Heart right ventricle (tissue), 16 donors: ENCODE measurements around the gene SLC6A6. TPM values are rescaled to one million over a fixed set of nuclear protein-coding genes. Genes with fewer than 3 reads are reported as not detected.

Experiments
- ATAC-seq, 8 donors: fragments of 200-7000 bp; cut with Tn5 transposase; one replicate each; pipeline ENCODE4 v1.9.1; 2020; ENCODE audit warnings: mild to moderate bottlenecking in 8 of 8, moderate library complexity in 8 of 8, moderate number of reproducible peaks in 1 of 8
- DNase-seq, 2 donors: peaks; one replicate each; pipeline ENCODE4 v3.0.0-alpha.2; 2020
- H3K27ac ChIP-seq, 10 donors: fragments of 200-600 bp; sonication (generic) in 2 of 10; one replicate each; pipeline versions ENCODE4 v1.5.0 to v1.8.0; 2020 to 2022; ENCODE audit warnings: mild to moderate bottlenecking in 3 of 10
- H3K27me3 ChIP-seq, 7 donors: fragments of 200-600 bp; one replicate each; pipeline ENCODE4 v1.8.0; 2021 to 2022; ENCODE audit warnings: mild to moderate bottlenecking in 2 of 7
- H3K36me3 ChIP-seq, 9 donors: fragments of 200-600 bp; sonication (generic) in 1 of 9; one replicate each; pipeline versions ENCODE4 v1.5.0 to v1.8.0; 2020 to 2022; ENCODE audit warnings: mild to moderate bottlenecking in 2 of 9
- H3K4me1 ChIP-seq, 9 donors: fragments of 200-600 bp; sonication (generic) in 1 of 9; one replicate each; pipeline versions ENCODE4 v1.5.0 to v1.8.0; 2020 to 2022; ENCODE audit warnings: mild to moderate bottlenecking in 4 of 9
- H3K4me3 ChIP-seq, 10 donors: fragments of 200-600 bp; sonication (generic) in 2 of 10; one replicate each; pipeline versions ENCODE4 v1.5.0 to v1.8.0; 2020 to 2022; ENCODE audit warnings: mild to moderate bottlenecking in 7 of 10, moderate library complexity in 2 of 10
- H3K9me3 ChIP-seq, 11 donors: fragments of 200-600 bp in 10 of 11; sonication (generic) in 2 of 11; one replicate each; pipeline versions ENCODE4 v1.5.0 to v1.8.0; 2013 to 2022; ENCODE audit warnings: mild to moderate bottlenecking in 2 of 11, control low read depth in 1 of 11, moderate library complexity in 1 of 11
- WGBS, 2 donors: extraction: QIAGEN DNeasy Blood & Tissue Kit; methylation state at CpG; one replicate each; pipeline ENCODE4 v1.1.7; 2013; ENCODE audit warnings: inconsistent platforms in 1 of 2; 5-methylcytosine and 5-hydroxymethylcytosine counted together
- intact Hi-C, 10 donors: fragments of 100-400 bp; cut with DNase I; formaldehyde crosslinking; loops; one replicate each; pipeline versions ENCODE4 v1.11.1 to v1.14.2; 2022
- polyA plus RNA-seq, 2 donors: library from polyadenylated mRNA; stranded (reverse); fragments of 200-250 nt; gene quantifications; one replicate each; pipeline ENCODE4 v1.2.3, GENCODE V29; 2013
- total RNA-seq, 10 donors: library from RNA; stranded (reverse); fragmentation: NEBNext Ultra II Directional in 3 of 10; extraction: Animal tissue kit (Norgen Biotek cat#: 25700) in 3 of 10; gene quantifications; one replicate each; pipeline versions ENCODE4 v1.2.1 to v1.2.4, GENCODE V29; 2021 to 2023
- TF ChIP-seq, protein P1 (sequence below), 9 donors: fragments of 200-600 bp; sonication (generic) in 2 of 9; IDR thresholded peaks; one replicate each; pipeline versions ENCODE4 v1.5.0 to v1.8.0; 2021 to 2022; ENCODE audit warnings: antibody characterized with exemption in 9 of 9, mild to moderate bottlenecking in 5 of 9, moderate library complexity in 1 of 9
- donor health status: Arrhythmogenic right ventricular cardiomyopathy.
- donor health status: ischemic (EF 13 %, LVEDD 7.1; RV severe dilation, severe dysfunction).
- donor health status: healthy with polysubstance abuse.
- donor health status: DM: no; HTN: yes; CAD: no.
- donor health status: DM: no; HTN: no; CAD: no.
- donor health status: ischemic (EF 25% LVEDD 6.9; RV normal size, moderate dysfunction).
- donor health status: ischemic (EF 25% LVEDD 5.7; RV mildly dilated, moderate dysfunction).
- donor health status: healthy.
- donor health status: DM: yes; HTN: yes; CAD: no.
- donor health status: Ischemic cardiomyopathy.
- donor health status: ischemic (EF 35%, LVEDD 5.7; RV mildly dilated, moderate dysfunction).
- donor health status: nonischemic (EF 11% LVEDD 7.7; RV severe dilation, severe dysfunction).
- donor health status: DM: yes; HTN: yes; CAD: no.
- donor health status: PGD.
- donor health status: ischemic (EF 29% LVEDD 5.4; RV normal size, mild dysfunction).
- donor health status: nonischemic (EF 23%, LVEDD 6.1; RV moderate dilation, normal function).

The SLC6A6 gene
- total and polyA plus RNA-seq, 12 donors = 7.7 to 68.7 (median 44.0) TPM

DNA sequence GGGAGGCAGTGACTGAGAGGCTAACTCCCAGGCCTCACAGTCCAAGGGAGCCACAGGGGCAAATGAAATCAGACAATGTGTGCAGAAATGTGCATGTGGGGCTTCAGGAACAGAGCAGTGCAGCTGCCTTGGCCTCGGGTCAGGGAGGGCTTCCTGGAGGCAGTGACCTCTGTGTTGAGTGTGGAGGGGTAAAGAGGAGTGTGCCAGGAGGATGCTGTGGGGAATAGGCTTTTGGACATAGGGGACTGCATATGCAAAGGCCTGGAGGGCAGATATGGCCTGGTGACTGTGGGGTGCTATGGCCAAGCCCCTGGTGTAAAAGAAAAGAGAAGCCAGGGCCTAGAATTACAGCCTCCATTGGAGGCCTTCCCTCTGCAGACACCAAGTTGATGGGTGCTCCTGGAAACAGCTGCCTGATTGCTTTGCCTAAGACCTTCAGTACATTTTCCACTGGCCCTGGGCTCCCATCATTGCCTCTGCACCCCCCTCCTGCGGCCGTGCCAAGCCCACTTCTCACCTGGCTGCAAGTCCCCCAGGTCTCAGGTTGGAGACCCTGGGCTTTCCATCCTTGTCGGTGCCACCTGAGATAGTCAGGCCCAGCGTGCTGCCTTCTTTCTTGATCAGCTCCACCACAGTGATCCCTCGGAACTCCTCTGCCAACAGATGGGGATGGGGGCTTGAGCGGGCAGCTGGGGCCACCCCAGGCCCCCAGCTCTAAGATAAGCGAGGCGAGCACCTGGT, 122.7 kb downstream of the SLC6A6 start:
- TF ChIP-seq, protein P1, sequence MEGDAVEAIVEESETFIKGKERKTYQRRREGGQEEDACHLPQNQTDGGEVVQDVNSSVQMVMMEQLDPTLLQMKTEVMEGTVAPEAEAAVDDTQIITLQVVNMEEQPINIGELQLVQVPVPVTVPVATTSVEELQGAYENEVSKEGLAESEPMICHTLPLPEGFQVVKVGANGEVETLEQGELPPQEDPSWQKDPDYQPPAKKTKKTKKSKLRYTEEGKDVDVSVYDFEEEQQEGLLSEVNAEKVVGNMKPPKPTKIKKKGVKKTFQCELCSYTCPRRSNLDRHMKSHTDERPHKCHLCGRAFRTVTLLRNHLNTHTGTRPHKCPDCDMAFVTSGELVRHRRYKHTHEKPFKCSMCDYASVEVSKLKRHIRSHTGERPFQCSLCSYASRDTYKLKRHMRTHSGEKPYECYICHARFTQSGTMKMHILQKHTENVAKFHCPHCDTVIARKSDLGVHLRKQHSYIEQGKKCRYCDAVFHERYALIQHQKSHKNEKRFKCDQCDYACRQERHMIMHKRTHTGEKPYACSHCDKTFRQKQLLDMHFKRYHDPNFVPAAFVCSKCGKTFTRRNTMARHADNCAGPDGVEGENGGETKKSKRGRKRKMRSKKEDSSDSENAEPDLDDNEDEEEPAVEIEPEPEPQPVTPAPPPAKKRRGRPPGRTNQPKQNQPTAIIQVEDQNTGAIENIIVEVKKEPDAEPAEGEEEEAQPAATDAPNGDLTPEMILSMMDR (IDR thresholded peaks at IDR 0.05) = no peak
- H3K9me3 ChIP-seq = peaks cover 0 to 8% (median 0%) of the 10 kb centered on the region in 11 donors
- H3K4me3 ChIP-seq = peak overlapping the region in 4 of 10 donors; percentile 15 to 33 (median 23)
- H3K4me1 ChIP-seq = peaks cover 21 to 74% (median 49%) of the 10 kb centered on the region in 9 donors
- 91 to 95% methylated on average over 9 of the region's 9 CpGs for WGBS, 2 donors
- DNase-seq = no peak
- H3K27me3 ChIP-seq = peaks cover 0 to 5% (median 0%) of the 10 kb centered on the region in 7 donors
- intact Hi-C loops = no loop called here
- peaks cover 0 to 9% (median 0%) of the 10 kb centered on the region in 9 donors for H3K36me3 ChIP-seq
- ATAC-seq = no peak
- H3K27ac ChIP-seq = peak overlapping the region; percentile 56 to 96 (median 87)

DNA sequence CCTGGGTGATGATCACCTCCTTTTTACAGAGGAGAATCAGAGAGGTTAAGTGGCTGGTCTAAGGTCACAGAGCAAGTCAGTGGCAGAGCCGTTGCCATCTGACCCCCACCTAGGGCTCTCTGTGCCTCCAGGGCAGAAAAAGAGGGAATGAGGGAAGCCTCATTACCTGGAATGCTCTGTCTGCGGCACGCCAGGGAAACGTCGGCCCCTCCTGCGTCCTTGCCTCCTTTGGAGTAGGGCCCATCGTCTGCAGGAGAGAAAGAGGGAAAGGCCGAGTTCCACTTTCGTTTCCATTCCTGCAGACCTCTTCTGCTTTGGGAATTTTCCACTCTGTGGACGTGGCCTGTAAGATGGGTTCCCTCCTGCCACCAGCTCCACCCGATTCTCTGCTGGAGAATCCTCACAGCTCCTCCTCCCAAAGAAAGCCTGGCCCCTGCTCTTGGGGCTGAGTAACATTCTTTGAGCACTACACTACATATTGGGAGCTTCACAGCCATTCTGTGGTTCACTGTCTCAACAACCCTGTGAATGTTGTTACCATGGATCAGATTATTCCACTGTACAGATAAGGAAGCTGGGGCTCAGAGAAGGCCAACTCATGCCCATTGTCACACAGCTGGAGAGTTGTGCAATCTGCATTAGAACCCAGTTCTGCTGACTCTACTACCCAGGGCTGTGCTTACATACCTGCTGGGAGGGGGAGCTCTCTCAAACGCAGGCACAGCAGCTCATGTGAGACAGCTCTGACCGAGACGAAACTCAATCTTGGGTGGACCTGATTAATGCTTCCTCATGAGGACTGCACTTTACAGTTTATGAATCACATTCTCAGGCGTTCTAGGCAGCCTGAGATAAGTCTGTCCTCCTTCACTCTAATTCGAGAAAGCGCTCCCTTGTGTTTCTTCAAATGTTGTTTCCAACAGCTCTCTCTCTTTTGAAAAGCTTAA, 123.6 kb downstream of the SLC6A6 start:
- Histone ChIP-seq H3K4me3 (peak overlapping the region in 4 of 10 donors; percentile 15 to 33 (median 23)), H3K27me3 (peaks cover 0 to 5% (median 0%) of the 10 kb centered on the region in 7 donors), H3K9me3 (peaks cover 0 to 10% (median 0%) of the 10 kb centered on the region in 11 donors), H3K27ac (peak overlapping the region; percentile 56 to 96 (median 87)), H3K4me1 (peaks cover 21 to 68% (median 47%) of the 10 kb centered on the region in 9 donors), H3K36me3 (peaks cover 0 to 5% (median 0%) of the 10 kb centered on the region in 9 donors)
- DNase-seq (no peak), ATAC-seq (peak in 3 of 8 donors; percentile 4 to 9 (median 9))
- intact Hi-C loops = no loop called here
- WGBS, 2 donors = 36 to 40% methylated on average over 17 of the region's 17 CpGs
- TF ChIP-seq, protein P1 (IDR thresholded peaks at IDR 0.05) = no peak

- no peak for ATAC-seq
- Histone ChIP-seq H3K9me3 (peaks cover 0 to 10% (median 0%) of the 10 kb centered on the region in 11 donors), H3K36me3 (peaks cover 0 to 5% (median 0%) of the 10 kb centered on the region in 9 donors), H3K4me3 (no peak overlapping the region), H3K4me1 (peaks cover 17 to 67% (median 50%) of the 10 kb centered on the region in 9 donors), H3K27ac (peak overlapping the region in 1 of 10 donors; percentile 92), H3K27me3 (peaks cover 0 to 5% (median 0%) of the 10 kb centered on the region in 7 donors)
- TF ChIP-seq, protein P1 (IDR thresholded peaks at IDR 0.05) = no peak
- 71 to 83% methylated on average over 3 of the region's 3 CpGs for WGBS, 2 donors
- intact Hi-C loops = no loop called here
- DNase-seq = no peak
Measured at GRCh38 chr3:14528081-14528480, 125.7 kb downstream of the SLC6A6 start.

DNA sequence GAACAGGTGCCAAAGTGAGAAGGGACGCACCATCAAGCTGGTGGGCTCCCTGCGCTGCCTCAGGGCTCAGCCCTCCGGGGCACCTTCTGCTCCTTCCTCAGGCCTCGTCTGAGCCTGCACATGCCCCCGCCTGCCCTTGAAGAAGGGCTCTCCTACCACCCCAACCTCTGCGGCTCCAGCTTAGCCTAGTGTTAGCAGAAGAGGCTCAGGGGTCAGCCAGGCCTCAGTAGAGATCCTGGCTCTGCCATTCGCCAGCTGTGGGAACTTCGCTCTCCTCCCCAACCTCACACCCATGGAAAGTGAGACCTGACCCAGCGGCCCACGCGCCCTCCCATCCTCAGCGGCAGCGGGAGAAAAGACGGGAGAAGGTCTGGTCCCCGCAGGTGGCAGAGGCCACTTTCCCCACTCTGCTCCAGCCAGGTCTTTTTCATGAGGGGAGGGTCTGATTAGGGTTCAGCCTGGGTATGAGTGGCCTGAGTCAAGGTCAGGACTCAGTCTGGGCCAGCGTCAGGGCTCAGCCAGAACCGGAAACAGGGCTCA, 129.5 kb downstream of the SLC6A6 start:
- H3K9me3 ChIP-seq = peaks cover 0 to 10% (median 0%) of the 10 kb centered on the region in 11 donors
- H3K4me1 ChIP-seq = peaks cover 27 to 67% (median 42%) of the 10 kb centered on the region in 9 donors
- DNase-seq = no peak
- intact Hi-C loops = no loop called here
- TF ChIP-seq, protein P1 (IDR thresholded peaks at IDR 0.05) = no peak
- peak in 2 of 8 donors; percentile 2 to 7 for ATAC-seq
- H3K27me3 ChIP-seq = peaks cover 0 to 9% (median 0%) of the 10 kb centered on the region in 7 donors
- peaks cover 0 to 5% (median 0%) of the 10 kb centered on the region in 9 donors for H3K36me3 ChIP-seq
- H3K4me3 ChIP-seq = no peak overlapping the region
- WGBS, 2 donors = 88 to 89% methylated on average over 17 of the region's 17 CpGs
- peak overlapping the region in 6 of 10 donors; percentile 34 to 91 (median 61) for H3K27ac ChIP-seq
